ENCODE results near the gene PPP3CB.

DNA sequence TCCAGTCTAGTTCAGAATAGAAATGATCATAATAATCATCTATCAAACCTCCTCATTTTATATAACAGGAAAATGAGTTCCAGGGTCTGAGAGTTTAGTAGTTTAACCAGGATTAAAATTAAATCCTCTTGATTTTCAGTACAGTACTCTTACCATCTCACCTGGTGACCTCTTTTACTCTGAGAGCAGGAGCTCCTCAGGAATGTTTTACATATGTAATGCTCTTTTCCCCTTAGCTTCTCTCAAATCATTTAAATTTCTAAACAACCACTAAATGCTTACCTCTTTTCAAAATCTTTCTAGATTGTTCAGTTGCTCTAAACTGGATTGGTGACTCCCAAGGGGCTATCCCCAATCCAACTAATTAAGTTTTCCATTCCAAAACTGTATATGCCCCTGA lies 10.2 kb upstream of the PPP3CB start:
- TF ChIP-seq, protein P1, sequence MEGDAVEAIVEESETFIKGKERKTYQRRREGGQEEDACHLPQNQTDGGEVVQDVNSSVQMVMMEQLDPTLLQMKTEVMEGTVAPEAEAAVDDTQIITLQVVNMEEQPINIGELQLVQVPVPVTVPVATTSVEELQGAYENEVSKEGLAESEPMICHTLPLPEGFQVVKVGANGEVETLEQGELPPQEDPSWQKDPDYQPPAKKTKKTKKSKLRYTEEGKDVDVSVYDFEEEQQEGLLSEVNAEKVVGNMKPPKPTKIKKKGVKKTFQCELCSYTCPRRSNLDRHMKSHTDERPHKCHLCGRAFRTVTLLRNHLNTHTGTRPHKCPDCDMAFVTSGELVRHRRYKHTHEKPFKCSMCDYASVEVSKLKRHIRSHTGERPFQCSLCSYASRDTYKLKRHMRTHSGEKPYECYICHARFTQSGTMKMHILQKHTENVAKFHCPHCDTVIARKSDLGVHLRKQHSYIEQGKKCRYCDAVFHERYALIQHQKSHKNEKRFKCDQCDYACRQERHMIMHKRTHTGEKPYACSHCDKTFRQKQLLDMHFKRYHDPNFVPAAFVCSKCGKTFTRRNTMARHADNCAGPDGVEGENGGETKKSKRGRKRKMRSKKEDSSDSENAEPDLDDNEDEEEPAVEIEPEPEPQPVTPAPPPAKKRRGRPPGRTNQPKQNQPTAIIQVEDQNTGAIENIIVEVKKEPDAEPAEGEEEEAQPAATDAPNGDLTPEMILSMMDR (IDR thresholded peaks at IDR 0.05) = no peak
- no peak for TF ChIP-seq POLR2A (IDR thresholded peaks at IDR 0.05)
